Measurements from ENCODE around the gene TALDO1.

Gene TALDO1

DNA sequence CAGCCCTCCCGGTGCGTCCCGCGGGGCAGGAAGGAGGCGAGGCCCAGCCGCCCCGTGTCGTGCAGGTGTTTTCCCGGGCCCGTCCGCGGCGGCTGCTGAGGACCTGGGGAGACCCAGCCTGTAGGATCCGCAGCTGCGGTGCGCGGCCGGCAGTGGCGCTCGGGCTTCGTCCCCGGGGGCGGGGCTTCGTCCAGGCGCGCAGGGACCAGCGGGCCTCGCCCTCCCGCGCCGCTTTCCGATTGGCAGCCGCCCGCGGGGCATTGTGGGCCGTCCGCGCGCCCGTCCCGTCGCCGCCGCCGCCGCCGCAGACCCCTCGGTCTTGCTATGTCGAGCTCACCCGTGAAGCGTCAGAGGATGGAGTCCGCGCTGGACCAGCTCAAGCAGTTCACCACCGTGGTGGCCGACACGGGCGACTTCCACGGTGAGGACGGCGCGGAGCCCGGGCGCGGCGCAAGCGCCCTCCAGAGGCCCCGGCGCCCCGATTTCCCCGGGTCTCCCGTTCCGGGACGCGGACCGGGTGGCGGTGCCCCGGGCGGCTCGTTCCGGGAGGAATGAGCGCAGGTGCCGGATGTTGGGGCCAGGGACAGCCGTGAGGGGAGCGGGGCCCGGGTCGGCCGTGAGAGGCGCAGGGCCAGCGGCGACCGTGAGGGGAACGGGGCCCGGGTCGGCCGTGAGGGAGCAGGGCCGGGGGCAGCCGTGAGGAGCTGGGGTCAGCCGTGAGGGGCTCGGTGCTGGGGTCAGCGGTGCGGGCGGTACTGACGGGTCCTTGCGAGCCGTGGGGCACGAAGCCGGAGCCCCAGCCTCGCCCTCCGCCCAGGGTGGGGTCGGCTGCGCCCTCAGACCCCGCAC is at the start of gene TALDO1:
Gene TALDO1, plus strand, starts transcription at position 307 of the 849 bp plus-strand sequence. Its CDS starts 18 bp downstream, at position 325.
- DNase-seq, result peak; percentile 84 to 90

DNA sequence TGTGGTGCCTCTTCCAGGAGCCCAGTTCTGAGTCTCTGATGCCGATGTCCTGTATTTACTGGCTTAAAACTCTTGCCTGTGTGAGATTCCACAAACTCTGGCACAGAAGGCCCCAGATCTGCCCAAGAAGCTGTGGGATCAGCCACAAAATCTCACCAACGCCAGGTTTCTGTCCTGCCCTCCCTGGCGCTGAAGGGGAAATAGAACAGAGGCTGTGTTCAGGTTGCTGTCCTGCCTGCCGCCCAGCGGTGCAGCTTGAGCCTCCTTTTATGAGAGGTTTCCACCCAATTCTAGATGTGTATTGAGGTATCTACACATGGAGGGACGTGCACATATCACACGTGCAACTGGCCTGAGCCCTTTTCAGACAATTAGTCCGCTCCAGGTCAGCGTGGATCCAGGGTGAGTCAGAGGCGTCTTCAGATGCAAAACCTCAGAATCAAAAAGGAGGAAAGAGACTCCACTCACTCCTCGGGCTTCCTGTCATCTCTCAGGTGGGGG is 49.4 kb upstream of the TALDO1 start:
- DNase-seq, result no peak

DNA sequence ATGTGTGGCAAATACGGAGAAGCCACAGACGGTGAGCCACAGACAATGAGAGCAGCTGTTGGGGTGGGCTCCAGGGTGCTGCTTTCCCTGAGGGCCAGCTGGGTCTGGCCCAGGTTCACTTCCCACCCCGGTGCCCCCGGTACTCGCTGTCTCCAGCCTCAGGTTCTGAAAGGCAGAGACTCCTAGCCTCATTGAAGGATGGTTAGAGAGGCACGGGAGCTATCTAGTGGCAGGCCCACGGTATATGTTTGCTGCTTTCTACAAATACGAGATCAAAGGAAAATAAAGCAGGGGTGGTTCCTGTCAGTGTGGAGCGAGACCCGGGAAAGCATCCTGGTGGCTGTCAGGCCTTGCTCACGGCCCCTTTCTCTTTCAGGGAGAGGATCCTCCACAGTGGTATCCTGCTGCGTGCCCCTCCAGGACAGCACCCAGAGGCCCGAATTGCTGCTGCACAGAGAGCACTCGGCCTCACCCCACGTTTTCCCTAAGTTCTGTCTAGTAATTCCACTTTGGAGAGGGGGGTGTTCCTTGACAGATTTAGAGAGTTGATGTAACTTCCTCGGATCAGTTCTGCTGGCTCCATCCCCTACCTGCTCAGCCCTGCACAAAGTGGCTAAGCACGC is 48.7 kb upstream of the TALDO1 start:
- no peak for DNase-seq

DNA sequence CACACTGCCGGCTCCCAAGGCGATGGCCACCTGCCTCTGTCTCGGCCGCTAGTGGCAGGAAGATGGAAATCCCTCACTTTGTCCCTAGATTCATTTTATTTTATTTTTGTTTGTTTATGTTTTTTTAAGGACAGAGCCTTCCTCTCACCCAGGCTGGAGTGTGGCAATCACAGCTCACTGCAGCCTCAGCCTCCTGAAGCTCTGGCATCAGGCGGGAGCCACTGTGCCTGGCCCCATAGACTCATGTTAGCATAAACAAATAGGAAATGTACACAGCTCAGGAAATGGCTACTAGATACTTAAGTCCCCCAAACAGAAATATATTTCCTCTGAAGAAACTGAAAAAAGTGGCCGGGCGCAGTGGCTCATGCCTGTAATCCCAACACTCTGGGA is 48.2 kb upstream of the TALDO1 start:
- DNase-seq, result no peak

DNA sequence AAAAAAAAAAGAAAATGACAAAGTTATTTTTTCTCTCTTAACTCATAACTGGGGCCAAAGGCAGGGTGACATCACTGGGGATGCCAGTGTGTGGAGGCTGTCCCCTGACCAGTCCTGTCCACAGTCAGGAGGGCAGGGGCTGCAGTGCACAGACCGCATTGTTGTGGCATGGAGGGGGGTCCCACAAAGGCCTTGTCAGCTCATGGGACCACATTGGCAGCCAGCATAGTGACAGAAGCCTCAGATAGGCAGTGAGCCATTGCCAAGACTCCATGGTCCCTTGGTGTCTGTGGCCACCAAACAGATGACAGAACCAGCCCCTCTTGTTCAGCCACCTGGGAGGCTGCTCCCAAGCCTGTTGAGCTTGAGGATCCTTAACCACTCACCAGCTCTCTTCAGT is 47.5 kb upstream of the TALDO1 start:
- DNase-seq, result no peak

DNA sequence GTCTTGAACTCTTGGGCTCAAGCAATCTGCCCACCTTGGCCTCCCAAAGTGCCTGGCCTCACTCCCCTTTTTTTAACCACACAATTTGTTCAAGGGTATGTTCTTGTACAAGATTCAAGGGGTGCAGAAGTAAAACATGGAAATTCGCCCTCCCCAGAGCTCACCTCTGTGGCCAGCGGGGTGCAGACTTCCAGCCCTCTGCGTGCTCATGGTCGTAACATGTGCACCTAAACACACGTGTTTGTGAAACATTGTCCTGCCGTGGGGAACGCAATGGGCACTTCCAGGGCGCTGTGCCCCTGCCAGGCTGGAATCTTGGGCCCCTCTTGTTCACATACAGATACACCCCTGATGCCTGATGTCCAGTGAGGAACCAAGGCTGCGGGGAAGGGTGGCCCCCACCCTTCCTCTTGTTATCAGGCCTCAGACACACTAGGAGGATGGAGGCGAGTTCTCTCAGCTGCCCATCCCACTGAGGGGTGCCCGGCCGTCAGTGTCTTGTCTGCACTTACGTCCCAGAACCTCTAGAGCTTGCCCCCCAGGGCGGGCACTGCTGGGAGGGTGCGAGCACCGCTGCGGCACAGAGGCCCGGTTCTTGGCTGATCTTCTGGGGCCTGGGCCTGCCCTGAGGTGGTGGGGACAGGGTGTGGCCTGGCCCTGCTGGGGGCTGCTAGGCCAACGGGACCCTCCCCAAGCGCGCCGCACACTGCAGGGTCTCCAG is 45.4 kb upstream of the TALDO1 start:
- no peak for DNase-seq

DNA sequence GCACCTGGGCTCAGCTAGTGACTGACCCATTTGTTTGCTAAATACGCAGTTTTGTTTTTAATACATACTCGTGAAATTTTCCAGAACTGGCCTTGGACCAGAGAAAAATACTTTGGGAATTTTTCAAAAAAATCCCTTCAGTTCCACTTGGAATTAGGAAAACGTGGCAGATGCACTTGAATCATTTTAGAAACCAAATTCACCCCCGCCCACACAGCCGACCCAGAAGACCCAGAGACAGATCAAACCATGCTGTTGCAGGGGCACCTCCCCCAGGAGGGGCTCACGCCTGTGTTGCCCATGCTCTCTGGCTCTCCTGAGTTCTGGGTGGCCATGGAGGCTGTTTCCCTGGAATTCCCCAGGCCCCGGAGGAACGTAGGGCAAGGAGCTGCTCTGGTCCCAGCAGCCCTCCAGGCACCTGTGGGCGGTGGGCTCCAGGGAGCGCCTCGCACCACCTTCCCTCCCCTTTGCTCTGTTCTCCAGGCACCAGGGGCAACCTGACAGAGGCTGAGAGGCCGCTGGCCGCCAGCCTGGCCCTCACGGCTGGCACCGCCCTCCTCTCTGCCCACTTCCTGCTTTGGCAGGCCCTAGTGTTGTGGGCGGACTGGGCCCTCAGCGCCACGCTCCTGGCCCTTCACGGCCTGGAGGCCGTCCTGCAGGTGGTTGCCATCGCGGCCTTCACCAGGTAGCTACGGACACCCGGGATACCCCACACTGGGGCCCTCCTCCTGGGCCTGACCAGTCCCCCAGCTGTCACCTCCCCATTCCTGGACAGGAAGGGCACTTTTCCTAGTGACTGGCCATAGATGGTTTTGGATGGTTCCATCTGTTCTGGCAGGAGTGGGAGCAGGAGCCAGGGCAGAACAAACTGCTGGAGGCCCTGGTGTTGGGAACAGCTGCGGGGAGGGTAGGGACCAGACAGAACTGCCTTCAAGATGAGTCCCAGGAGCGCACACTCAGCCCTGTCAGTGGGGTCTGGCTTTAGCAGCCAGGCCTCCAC is 44.5 kb upstream of the TALDO1 start:
- no peak for DNase-seq

DNA sequence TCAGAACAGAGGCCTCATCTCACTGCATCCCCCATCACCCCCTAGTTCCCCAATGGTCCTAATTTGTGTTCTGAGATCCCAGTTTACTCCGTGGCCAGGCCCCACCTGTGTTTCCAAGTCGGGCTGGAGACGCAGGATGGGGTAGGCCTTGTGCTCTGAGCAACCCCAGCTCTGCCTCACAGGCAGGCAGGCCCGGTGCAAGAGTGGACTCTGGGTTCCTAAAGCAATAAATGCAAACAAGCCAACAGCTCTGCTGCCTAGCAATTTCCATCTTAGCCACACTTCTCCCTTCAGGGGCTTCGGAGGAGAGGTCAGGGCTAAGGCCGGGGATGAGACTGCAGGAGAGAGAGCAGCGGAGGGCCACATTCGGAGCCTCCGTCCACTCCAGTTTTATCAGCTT is 43.8 kb upstream of the TALDO1 start:
- no peak for DNase-seq

DNA sequence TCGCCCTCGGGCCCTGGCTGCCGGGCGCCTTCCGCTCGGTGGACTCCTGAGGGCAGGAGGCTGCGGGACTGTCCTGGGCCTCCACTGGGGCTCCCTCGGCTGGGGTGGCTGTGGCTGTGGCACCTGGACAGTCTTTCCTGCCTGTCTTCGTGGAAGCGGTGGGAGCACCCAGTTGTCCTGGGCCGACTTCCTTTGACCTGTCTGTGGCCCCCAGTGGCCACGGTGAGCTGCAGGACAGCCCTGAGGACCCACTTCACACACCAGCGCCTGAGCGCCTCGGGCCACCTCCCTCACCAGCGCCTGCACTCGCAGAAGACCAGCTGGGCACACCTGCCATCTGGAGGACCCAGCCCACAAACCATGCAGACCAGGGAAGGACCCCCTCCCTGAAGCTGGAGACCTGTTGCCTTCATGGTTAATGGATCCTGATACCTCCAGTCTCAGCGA is 43.0 kb upstream of the TALDO1 start:
- DNase-seq, result no peak

DNA sequence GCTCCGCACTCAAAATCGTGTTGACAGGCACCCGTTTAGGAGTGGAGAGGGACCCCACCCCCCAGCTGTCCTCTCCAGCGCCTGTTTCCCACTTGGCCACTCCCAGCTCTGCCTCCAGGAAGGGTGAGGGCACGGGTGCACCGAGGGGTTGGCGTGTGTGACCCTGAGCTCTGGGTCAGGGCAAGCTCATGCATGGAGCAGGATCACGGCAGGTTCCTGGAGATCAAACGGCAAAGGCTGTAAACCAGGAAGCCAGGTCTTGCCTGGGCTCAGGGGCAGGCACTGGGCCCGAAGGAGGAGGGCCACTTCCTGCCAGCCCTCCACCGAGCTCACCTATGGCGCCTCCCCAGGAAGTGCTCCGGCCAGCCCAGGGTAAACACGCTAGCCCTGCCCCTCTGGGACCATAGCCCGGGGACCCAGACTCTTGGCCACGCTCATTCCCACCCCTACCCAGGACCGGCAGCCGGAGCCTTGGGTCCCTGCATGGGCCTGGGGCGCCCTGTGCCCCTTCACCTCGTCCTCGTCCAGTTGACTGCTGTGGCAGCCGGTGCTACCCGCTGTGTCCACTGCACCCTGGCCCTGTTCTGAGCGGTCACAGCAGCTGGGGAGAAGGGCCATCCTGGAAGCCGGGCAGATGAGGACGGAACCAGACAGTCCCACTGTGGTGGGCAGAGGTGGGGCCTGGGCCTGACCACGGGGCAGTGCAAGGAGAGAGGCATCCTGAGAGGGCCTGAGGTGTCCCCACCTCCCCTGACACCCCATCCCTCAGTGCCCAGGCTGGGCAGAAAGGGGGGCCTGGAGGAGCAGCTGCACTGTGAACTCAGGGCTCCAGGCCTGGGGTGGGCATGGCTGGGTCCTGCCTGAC is 42.3 kb upstream of the TALDO1 start:
- DNase-seq, result no peak

DNA sequence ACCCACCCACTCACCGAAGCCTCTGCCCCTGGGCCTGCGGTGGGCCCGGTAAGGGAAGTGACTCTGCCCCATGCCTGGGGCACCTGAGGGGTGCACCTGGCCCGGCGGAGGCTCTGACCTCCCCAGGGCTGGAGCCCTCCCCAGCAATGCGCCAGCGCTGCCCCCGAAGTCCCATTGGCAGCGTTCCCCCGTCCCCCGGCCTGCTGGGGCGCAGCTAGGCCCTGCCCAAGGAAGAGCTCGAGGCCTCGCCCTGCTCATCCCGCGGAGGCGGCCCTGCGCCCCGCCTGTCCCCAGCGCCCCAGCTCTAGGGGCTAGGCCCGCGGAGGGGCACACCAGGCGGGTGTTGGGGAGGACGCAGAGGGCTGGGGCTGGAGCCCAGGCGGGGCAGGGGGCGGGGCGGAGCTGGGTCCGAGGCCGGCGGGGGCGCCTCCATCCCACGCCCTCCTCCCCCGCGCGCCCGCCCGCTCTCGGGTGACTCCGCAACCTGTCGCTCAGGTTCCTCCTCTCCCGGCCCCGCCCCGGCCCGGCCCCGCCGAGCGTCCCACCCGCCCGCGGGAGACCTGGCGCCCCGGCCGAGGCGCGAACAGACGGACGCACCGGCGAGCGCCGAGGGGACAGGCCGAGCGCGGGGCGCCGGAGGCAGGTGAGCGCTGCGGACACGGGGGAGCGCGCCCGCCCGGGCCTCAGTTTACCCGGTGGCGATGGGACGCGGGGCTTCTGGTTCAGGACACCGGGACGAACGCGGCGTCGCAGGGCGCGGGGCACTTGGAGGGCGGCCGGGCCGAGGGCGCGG is 41.4 kb upstream of the TALDO1 start, which contains the start of gene EPS8L2:
Gene EPS8L2, plus strand, starts transcription at position 586 of the 793 bp plus-strand sequence. CDS start 3,177 bp downstream, outside the sequence.
- DNase-seq, result no peak

DNA sequence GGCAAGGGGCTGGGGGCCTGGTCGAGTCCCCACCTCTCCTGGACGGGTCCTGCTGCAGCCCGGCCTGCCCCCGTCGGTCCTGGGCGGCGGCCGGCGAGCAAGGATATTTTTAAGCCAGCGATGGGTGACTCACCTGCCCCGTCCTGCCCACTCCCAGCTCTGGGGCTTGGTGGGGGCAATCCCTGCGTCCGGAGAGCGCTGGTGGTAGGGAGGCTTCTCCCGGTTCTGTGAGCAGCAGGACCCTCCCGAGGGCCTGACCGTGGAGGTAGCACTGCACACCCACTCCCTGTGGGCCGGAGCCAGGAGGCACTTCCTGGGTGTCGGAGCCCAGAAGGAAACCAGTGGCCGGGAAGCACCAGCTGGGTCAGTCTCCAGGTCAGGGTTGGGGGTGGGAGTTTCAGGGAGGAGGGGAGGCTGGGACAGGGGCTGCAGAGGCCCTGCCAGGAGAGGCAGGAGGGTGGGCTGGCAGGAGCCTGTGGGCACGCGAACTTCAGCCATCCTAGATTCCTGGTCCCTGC is 40.8 kb upstream of the TALDO1 start:
- no peak for DNase-seq

DNA sequence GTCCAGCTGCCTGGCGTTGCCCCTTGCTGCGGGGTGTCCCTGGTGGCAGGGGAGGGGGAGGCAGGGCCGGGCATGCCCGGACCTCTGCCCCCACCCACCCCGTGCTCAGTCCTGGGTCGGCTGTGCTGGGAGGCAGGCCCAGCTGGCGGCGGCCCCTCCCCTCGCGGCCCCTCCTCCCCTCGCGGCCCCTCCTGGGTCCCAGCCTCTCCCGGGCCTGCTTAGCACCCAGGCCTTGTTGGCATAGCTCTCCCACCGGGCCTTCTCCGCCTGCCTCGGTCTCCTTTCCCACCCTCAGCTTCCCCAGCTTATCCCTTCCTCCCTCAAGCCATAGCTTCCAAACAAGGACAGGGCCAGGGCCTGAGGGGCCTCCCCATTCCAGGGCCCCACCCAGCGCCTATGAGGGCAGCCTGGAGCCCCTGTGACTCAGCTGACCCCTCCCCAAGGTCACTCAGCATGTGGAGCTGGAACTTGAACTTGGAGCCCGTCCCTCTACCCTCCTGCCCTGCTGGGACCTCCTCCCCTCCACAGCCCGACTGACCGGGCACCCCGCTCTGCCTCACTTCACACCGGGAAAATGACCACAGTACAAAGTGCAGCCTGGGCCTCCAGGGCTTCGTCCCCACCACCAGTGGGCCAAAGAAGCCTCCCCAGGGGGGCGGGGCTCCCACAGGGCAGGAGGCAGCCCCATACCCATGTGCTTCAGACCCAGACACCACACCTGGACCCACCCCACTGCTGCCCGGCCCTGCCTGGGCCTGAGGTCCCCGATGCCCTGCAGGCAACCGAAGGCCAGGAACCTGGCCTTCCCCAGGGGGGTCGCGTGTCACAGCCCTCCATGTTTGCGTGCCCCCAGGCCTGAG is 40.1 kb upstream of the TALDO1 start:
- DNase-seq, result no peak

DNA sequence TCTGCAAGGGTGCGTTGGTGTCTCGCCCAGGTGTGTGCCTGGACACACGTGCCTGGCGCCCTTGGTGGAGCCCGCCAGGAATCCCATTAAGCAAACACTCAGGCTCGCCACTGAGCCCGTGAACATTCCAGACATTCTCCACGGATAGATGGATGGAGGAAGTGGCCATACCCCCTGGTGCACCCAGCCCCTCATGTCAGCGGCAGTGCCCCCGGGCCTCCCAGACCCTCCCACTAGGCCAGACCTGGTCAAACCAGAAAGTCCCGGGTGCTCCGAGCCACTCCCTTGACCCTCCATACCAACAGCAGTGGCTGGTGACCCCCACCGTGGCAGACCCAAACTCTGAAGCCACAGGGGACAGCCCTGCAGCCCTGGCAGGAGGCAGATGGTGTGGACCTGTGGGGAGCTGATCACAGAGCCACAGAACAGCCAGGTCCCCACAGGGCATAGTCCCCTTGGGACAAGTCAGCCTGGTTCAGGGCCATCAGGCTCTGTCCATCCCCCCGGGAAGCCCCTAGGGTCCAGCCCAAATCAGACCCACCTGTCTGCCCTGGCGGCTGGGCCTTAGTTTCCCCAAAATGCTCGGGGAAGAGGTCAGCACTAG is 39.3 kb upstream of the TALDO1 start:
- no peak for DNase-seq

DNA sequence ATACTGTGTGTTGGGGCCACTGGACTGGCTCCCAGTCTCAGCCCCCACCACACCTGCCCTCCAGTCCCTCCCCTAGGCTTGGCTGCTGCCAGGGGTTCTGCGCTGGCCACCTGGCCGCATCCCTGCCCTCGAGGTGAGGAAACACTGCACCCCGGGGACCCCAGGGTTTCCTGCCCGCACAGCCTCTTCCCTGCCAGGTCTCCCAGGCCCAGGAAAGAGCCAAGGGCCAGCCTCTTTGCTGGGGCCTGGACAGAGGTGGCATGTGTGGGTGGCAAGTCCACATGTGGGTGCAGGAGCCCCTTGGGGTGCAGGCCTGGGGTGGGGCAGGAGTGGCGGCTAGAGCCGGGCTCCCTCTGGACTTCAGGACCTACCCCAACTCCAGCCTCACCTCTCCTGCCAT is 38.8 kb upstream of the TALDO1 start:
- no peak for DNase-seq

DNA sequence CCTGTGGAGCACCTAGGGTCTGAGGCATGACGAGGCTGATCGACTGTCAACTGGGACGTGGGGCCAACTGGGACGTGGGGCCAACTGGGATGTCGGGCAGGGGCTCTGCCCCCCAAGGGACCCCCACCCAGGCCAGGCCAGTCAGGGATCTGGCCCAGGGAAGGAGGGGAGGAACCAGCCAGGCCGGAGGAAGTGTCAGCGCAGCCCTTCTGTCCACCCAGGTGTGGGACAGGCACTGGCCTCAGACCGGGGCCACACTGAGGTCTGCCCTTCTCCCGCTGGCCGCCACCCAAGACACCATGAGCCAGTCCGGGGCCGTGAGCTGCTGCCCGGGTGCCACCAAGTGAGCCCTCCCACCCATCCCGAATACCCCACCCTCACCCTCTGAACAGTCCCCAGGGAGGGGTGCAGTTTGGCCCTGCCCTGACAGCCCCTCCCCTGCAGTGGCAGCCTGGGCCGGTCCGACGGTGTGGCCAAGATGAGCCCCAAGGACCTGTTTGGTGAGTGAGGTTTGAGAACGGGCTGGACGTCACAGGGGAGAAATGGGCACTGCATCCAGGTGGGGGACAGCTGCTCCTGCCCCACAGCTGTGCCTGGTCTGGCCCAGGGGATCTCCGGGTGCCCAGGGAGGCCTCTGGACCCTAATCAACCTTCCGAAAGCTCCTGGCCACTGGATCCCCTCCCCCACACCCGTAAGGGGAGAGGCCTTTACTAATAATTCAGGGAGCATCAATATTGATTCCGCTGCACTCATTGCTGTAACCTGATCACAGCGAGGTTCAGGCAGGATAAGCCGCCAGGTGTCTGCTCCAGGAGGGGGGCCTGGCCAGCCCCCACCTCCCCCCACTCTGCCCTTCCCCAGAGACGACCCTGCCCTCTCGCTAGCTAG is 37.9 kb upstream of the TALDO1 start:
- no peak for DNase-seq

DNA sequence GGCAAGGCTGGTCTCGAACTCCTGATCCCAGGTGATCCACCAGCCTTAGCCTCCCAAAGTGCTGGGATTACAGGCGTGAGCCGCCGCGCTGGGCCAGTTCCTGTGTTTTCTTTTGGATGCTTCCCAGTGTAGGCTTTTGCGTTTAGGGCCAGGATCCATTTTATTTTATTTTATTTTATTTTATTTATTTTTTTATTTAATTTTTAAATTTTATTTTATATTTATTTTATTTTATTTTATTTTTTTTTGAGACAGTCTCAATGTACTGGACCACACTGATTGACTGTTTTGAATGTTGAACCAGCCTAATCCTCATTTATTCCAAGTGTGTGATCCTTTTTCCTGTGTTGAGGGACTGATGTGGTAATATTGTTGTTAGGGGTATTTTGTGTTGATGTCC is 32.8 kb upstream of the TALDO1 start:
- DNase-seq, result no peak

All from hippocampal formation (tissue), 2 donors.